Ovary (tissue), 9 donors: ENCODE results near the gene CDC42BPA. TPM values are rescaled to one million over a fixed set of nuclear protein-coding genes. Genes with fewer than 3 reads are reported as not detected.

Experiments used
- DNase-seq, 5 donors: peaks; one replicate each; pipeline ENCODE4 v3.0.0-alpha.2; 2019 to 2020
- H3K27ac ChIP-seq, 2 donors: fragments of 200-600 bp; one replicate each; pipeline versions ENCODE4 v1.5.1 to v1.8.0; 2019 to 2022
- H3K27me3 ChIP-seq: fragments of 200-600 bp; one replicate; pipeline ENCODE4 v1.8.0; 2022
- H3K36me3 ChIP-seq: fragments of 200-600 bp; sonication (generic); one replicate; pipeline ENCODE4 v1.5.1; 2019
- H3K4me1 ChIP-seq: one replicate; pipeline ENCODE4 v1.8.1; 2013; ENCODE audit warnings: mild to moderate bottlenecking, moderate library complexity; ENCODE audit not compliant: insufficient read depth
- H3K4me3 ChIP-seq: fragments of 200-600 bp; sonication (generic); one replicate; pipeline ENCODE4 v1.5.1; 2017
- H3K9me3 ChIP-seq, 2 donors: fragments of 200-600 bp in 1 of 2; sonication (generic) in 1 of 2; one replicate each; pipeline versions ENCODE4 v1.5.1 to v1.8.1; 2013 to 2019; ENCODE audit warnings: mild to moderate bottlenecking in 1 of 2, moderate library complexity in 1 of 2
- EP300 ChIP-seq: sonication (generic); formaldehyde crosslinking; IDR thresholded peaks from one replicate; pipeline ENCODE4 v1.6.1; 2017; ENCODE audit warnings: antibody characterized with exemption
- POLR2A ChIP-seq: fragments of 450-650 bp; IDR thresholded peaks from one replicate; pipeline ENCODE4 v1.6.1; 2017; ENCODE audit warnings: antibody characterized with exemption, mild to moderate bottlenecking, moderate library complexity
- WGBS, 3 donors: extraction: QIAGEN DNeasy Blood & Tissue Kit in 1 of 3; methylation state at CpG; one replicate each; pipeline versions ENCODE4 v1.1.5 to v1.1.7; 2013 to 2017; 5-methylcytosine and 5-hydroxymethylcytosine counted together
- intact Hi-C, 4 donors: fragments of 100-400 bp; cut with DNase I; formaldehyde crosslinking; loops; one replicate each; pipeline versions ENCODE4 v1.11.0 to v1.15.1; 2022 to 2023
- polyA plus RNA-seq, 2 donors: library from polyadenylated mRNA; stranded (reverse); fragments of 200-250 nt in 1 of 2; fragments of 350-450 nt in 1 of 2; fragmentation: Illumina TruSeq in 1 of 2; extraction: RNeasy Lipid Tissue Mini Kit (QIAGEN cat#74804) in 1 of 2; gene quantifications; one replicate each; pipeline ENCODE4 v1.2.3, GENCODE V29; 2013 to 2014
- total RNA-seq, 7 donors: library from RNA; depleted of rRNA in 2 of 7; stranded (reverse); fragments of >200 nt in 2 of 7; fragmentation: NEBNext Ultra II Directional in 3 of 7; extraction: Animal tissue kit (Norgen Biotek cat#: 25700) in 3 of 7; gene quantifications; one replicate each; pipeline versions ENCODE4 v1.1.0 to v1.2.4, GENCODE V29; 2016 to 2023
- TF ChIP-seq, protein P1 (sequence below), 3 donors: fragments of 450-650 bp in 2 of 3; fragments of 200-600 bp in 1 of 3; IDR thresholded peaks; one replicate each; pipeline versions ENCODE4 v1.5.1 to v1.8.0; 2016 to 2022; ENCODE audit warnings: antibody characterized with exemption in 3 of 3, mild to moderate bottlenecking in 1 of 3
- donor health status: DM: no; HTN: no; CAD: no; lungs with moderate emphysema.
- donor health status: DM: no; HTN: no; CAD: no.
- donor health status: Bipolar disorder and iron deficiency.
- donor health status: DM: yes; HTN: yes; CAD: no.
- donor health status: DM: no; HTN: no; CAD: no.
- donor health status: DM: yes; HTN: yes; CAD: no.

CDC42BPA gene
- total and polyA plus RNA-seq, 9 donors: 11.1 to 56.2 (median 40.2) TPM

DNA sequence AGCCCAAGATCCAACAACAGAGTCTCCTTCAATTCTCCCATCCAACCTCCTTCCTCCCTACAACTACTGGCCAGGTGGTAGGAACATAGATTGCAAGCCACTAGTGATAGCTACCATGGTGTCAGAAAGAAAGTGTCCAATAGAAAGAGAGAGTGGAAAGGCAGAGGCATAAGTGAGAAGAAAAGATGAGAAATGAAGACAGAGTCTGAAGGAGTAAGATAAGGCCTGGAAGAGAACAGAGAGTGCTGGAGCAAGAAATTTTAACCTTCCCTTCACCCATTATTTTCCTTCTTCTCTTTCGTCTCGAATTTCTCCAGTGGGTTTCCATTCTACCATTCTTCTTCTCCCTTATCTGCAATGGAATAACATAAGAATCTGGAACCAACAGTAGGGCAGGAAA lies 57.9 kb downstream of the CDC42BPA start:
- WGBS, 3 donors: 89 to 97% (median 96%) methylated on average over 2 of the region's 2 CpGs
- Histone ChIP-seq H3K4me3 (no peak overlapping the region), H3K9me3 (no peaks in the 10 kb centered on the region), H3K4me1 (peaks cover 2% of the 10 kb centered on the region), H3K27ac (no peak overlapping the region), H3K27me3 (no peaks in the 10 kb centered on the region), H3K36me3 (no peaks in the 10 kb centered on the region)
- TF ChIP-seq, protein P1, sequence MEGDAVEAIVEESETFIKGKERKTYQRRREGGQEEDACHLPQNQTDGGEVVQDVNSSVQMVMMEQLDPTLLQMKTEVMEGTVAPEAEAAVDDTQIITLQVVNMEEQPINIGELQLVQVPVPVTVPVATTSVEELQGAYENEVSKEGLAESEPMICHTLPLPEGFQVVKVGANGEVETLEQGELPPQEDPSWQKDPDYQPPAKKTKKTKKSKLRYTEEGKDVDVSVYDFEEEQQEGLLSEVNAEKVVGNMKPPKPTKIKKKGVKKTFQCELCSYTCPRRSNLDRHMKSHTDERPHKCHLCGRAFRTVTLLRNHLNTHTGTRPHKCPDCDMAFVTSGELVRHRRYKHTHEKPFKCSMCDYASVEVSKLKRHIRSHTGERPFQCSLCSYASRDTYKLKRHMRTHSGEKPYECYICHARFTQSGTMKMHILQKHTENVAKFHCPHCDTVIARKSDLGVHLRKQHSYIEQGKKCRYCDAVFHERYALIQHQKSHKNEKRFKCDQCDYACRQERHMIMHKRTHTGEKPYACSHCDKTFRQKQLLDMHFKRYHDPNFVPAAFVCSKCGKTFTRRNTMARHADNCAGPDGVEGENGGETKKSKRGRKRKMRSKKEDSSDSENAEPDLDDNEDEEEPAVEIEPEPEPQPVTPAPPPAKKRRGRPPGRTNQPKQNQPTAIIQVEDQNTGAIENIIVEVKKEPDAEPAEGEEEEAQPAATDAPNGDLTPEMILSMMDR (IDR thresholded peaks at IDR 0.05): no peak
- TF ChIP-seq POLR2A: no peak
- TF ChIP-seq EP300: no peak
- no peak for DNase-seq
- intact Hi-C loops: no loop called here

DNA sequence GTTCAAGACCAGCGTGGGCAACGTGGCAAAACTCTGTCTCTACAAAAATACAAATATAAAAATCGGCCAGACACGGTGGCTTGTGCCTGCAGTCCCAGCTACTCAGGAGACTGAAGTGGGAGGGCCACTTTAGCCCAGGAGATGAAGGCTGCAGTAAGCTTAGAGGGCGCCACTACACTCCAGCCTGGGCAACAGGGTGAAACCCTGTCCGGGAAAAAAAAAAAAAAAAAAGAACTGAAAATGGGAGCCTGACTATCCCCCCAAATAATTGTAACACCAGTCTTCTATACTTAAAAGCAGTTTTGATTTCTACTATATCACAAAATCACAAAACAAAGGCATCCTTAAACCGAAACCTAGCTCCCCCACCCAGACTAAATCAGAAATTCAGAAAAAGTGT lies 60.3 kb downstream of the CDC42BPA start:
- Histone ChIP-seq H3K4me1 (no peaks in the 10 kb centered on the region), H3K9me3 (no peaks in the 10 kb centered on the region), H3K36me3 (no peaks in the 10 kb centered on the region), H3K27ac (no peak overlapping the region), H3K4me3 (no peak overlapping the region), H3K27me3 (no peaks in the 10 kb centered on the region)
- 89 to 94% (median 92%) methylated on average over 7 of the region's 7 CpGs for WGBS, 3 donors
- TF ChIP-seq EP300 (no peak), POLR2A (no peak)
- TF ChIP-seq, protein P1 (IDR thresholded peaks at IDR 0.05): no peak
- intact Hi-C loops: no loop called here
- no peak for DNase-seq

DNA sequence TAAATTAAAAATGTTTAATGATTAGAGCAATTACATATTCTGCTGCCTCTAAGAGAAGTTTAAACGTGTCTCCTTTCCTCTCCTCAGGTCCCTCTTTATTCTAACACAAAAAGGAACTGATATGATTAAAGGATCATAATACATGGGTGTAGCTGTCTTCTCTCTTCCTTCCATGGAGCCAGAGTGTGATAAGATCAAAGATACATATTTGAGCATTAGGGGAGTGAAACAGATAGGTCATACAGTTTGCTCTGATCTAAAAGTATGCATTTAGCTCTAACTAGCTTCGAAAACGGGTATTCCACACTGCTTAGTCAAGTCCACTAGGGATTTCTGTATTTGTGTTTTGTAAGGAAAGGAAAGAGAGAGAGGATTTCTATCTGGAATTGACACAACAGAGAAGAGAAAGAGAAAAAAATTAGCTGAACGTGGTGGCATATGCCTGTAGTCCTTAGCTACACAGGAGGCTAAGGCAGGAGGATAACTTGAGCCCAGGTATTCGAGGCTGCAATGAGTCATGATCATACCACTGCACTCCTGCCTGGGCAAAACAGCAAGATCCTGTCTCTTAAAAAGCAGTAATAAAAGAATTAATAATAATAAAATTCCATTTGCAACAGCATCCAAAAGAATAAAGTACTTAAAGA lies 63.1 kb downstream of the CDC42BPA start:
- TF ChIP-seq POLR2A (no peak), EP300 (no peak)
- TF ChIP-seq, protein P1 (IDR thresholded peaks at IDR 0.05): no peak
- DNase-seq: no peak
- WGBS, 3 donors: 78 to 84% (median 81%) methylated on average over 5 of the region's 5 CpGs
- intact Hi-C loops: no loop called here
- no peaks in the 10 kb centered on the region for H3K27me3 ChIP-seq
- H3K4me3 ChIP-seq: no peak overlapping the region
- H3K36me3 ChIP-seq: no peaks in the 10 kb centered on the region
- H3K27ac ChIP-seq: no peak overlapping the region
- H3K4me1 ChIP-seq: no peaks in the 10 kb centered on the region
- H3K9me3 ChIP-seq: no peaks in the 10 kb centered on the region

DNA sequence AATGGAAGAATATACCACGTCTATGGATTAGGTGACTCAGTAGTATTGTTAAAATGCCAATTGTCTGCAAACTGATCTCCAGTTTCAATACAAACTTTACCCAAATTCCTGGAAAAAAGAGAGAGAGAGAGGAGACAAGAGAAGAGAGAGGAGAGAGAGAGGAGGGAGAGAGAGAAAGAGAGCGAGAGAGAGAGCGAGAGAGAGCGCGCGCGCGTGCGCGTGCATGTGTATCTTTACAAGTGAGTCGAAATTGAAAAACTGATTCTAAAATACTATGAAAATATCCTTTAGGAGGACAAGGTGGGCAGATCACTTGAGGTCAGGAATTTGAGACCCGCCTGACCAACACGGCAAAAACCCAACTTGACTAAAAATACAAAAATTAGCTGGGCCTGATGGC lies 65.2 kb downstream of the CDC42BPA start:
- Histone ChIP-seq H3K4me1 (no peaks in the 10 kb centered on the region), H3K4me3 (no peak overlapping the region), H3K27me3 (no peaks in the 10 kb centered on the region), H3K36me3 (no peaks in the 10 kb centered on the region), H3K27ac (no peak overlapping the region), H3K9me3 (no peaks in the 10 kb centered on the region)
- WGBS, 3 donors: 94 to 96% (median 94%) methylated on average over 13 of the region's 13 CpGs
- no peak for DNase-seq
- TF ChIP-seq EP300 (no peak), POLR2A (no peak)
- TF ChIP-seq, protein P1 (IDR thresholded peaks at IDR 0.05): no peak
- intact Hi-C loops: no loop called here
